Stimulated activated CD8-positive, alpha-beta memory T cell treated with anti-CD3 and anti-CD28 coated beads, Interleukin-7, amount 100 ng/mL, for 4 hours (primary cell): ENCODE results near the gene GSTA1.
"Not testable (repeated sequence)": the region's sequence is repeated elsewhere in the genome, so short reads cannot be mapped to it uniquely, and the experiment has no call there.

Source experiments
- DNase-seq, 2 donors: peaks; one replicate each; pipeline ENCODE4 v3.0.0-alpha.2; 2020; ENCODE audit warnings: low read depth in 2 of 2

Gene GSTA1

GRCh38 chr6:52808660-52809059 is 5.0 kb upstream of the GSTA1 start:
- no peak for DNase-seq

- no peak for DNase-seq
Measured at GRCh38 chr6:52802806-52803205, 810 bp downstream of the GSTA1 start.

- DNase-seq: no peak
Measured at GRCh38 chr6:52801188-52801841, 2.3 kb downstream of the GSTA1 start.

- DNase-seq: not testable (repeated sequence)
Measured at GRCh38 chr6:52799272-52799671, 4.3 kb downstream of the GSTA1 start.

- not testable (repeated sequence) for DNase-seq
Measured at GRCh38 chr6:52794366-52794765, 9.2 kb downstream of the GSTA1 start.

- no peak for DNase-seq
Measured at GRCh38 chr6:52790861-52791260, 12.8 kb downstream of the GSTA1 start.

- not testable (repeated sequence) for DNase-seq
Measured at GRCh38 chr6:52789658-52790057, 14.0 kb downstream of the GSTA1 start.

- DNase-seq: no peak
Measured at GRCh38 chr6:52788478-52788877, 15.1 kb downstream of the GSTA1 start.

GRCh38 chr6:52787917-52788316 is 15.7 kb downstream of the GSTA1 start:
- no peak for DNase-seq

GRCh38 chr6:52786249-52786956 is 17.2 kb downstream of the GSTA1 start:
- DNase-seq: no peak

GRCh38 chr6:52782696-52783274 is 20.8 kb downstream of the GSTA1 start:
- DNase-seq: not testable (repeated sequence)

- not testable (repeated sequence) for DNase-seq
Measured at GRCh38 chr6:52782209-52782608, 21.4 kb downstream of the GSTA1 start.

GRCh38 chr6:52779237-52779636 is 24.4 kb downstream of the GSTA1 start:
- no peak for DNase-seq

GRCh38 chr6:52776711-52777351 is 26.8 kb downstream of the GSTA1 start:
- DNase-seq: not testable (repeated sequence)

GRCh38 chr6:52769399-52769798 is 34.2 kb downstream of the GSTA1 start:
- not testable (repeated sequence) for DNase-seq

- not testable (repeated sequence) for DNase-seq
Measured at GRCh38 chr6:52767658-52768057, 36.0 kb downstream of the GSTA1 start.

- DNase-seq: not testable (repeated sequence)
Measured at GRCh38 chr6:52763322-52763916, 40.2 kb downstream of the GSTA1 start, which contains the start of gene GSTA2. TSS of gene GSTA2 (minus strand) at chr6:52763475. CDS start at chr6:52757947, 5,528 bp downstream.

GRCh38 chr6:52761673-52762491 is 41.7 kb downstream of the GSTA1 start:
- DNase-seq: not testable (repeated sequence)

- DNase-seq: no peak
Measured at GRCh38 chr6:52760105-52760765, 43.4 kb downstream of the GSTA1 start.

GRCh38 chr6:52759085-52759484 is 44.5 kb downstream of the GSTA1 start:
- DNase-seq: no peak
